ENCODE results near the gene TMEM117. TPM values are rescaled to one million over a fixed set of nuclear protein-coding genes. Genes with fewer than 3 reads are reported as not detected.

TMEM117 gene
- total and polyA plus RNA-seq, 2 donors (not counting 1 experiment from before 2014, with no cell fraction given): 2.0 to 10.4 TPM

- 79% methylated on average over 3 of the region's 5 CpGs for WGBS (ENCODE audit: insufficient coverage)
- Histone ChIP-seq H3K4me2 (replicated peaks; ENCODE audit: low read depth, low read length, poor library complexity, severe bottlenecking) (no peak overlapping the region), H4K20me1 (ENCODE audit: control insufficient read depth, insufficient read depth, low read length, poor library complexity, severe bottlenecking) (no peaks in the 10 kb centered on the region), H3K9ac (ENCODE audit: low read length) (no peak overlapping the region), H3K27me3 (replicated peaks in 1 of 4; ENCODE audit: control extremely low read depth in 1 of 4, control insufficient read depth in 3 of 4, insufficient read depth in 4 of 4, low read length in 3 of 4) (no peaks in the 10 kb centered on the region), H3K9me3 (ENCODE audit: control extremely low read depth in 1 of 3, control insufficient read depth in 2 of 3, insufficient read depth in 1 of 3, low read length in 2 of 3) (no peaks in the 10 kb centered on the region), H3K4me3 (ENCODE audit: control extremely low read depth in 1 of 5, extremely low read depth in 1 of 5, insufficient read depth in 1 of 5, low read depth in 2 of 5, low read length in 4 of 5) (no peak overlapping the region), H3K27ac (ENCODE audit: low read length in 2 of 2) (no peak overlapping the region), H3K36me3 (replicated peaks in 1 of 2; ENCODE audit: control extremely low read depth in 1 of 2, control insufficient read depth in 1 of 2, extremely low read depth in 1 of 2, insufficient read depth in 2 of 2, low read length in 1 of 2) (no peaks in the 10 kb centered on the region), H3K4me1 (ENCODE audit: control insufficient read depth in 2 of 2, insufficient read depth in 2 of 2, low read length in 2 of 2) (no peaks in the 10 kb centered on the region), H3K79me2 (ENCODE audit: control insufficient read depth, insufficient read depth, low read length) (no peaks in the 10 kb centered on the region), H2AFZ (ENCODE audit: insufficient read depth, low read depth, low read length, poor library complexity, severe bottlenecking) (no peak overlapping the region)
- H3K4me3 Mint-ChIP-seq: no peak overlapping the region
- ChIA-PET CTCF (interaction anchor here (0.6 to 1.7 kb wide), 5 partner anchors 10 to 931 kb away, joined by 3 to 5 read pairs (median 4); no protein-coding TSS in a partner anchor), POLR2A (no interaction called here)
- TF ChIP-seq, protein P1, sequence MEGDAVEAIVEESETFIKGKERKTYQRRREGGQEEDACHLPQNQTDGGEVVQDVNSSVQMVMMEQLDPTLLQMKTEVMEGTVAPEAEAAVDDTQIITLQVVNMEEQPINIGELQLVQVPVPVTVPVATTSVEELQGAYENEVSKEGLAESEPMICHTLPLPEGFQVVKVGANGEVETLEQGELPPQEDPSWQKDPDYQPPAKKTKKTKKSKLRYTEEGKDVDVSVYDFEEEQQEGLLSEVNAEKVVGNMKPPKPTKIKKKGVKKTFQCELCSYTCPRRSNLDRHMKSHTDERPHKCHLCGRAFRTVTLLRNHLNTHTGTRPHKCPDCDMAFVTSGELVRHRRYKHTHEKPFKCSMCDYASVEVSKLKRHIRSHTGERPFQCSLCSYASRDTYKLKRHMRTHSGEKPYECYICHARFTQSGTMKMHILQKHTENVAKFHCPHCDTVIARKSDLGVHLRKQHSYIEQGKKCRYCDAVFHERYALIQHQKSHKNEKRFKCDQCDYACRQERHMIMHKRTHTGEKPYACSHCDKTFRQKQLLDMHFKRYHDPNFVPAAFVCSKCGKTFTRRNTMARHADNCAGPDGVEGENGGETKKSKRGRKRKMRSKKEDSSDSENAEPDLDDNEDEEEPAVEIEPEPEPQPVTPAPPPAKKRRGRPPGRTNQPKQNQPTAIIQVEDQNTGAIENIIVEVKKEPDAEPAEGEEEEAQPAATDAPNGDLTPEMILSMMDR (IDR thresholded peaks at IDR 0.05): peak; percentile 65
- TF ChIP-seq EZH2 (IDR thresholded peaks at IDR 0.05; ENCODE audit: borderline replicate concordance, insufficient read depth, low read depth, low read length, poor library complexity, severe bottlenecking): no peak
- H3K9me3 Mint-ChIP-seq (ENCODE audit: insufficient read depth): no peaks in the 10 kb centered on the region
- H3K27me3 Mint-ChIP-seq: no peaks in the 10 kb centered on the region
- H3K4me1 Mint-ChIP-seq: no peaks in the 10 kb centered on the region
- no peak for ATAC-seq (ENCODE audit: low read depth)
- intact Hi-C loops (cut with micrococcal nuclease): no loop called here
- peak; percentile 30 for DNase-seq
- no peak overlapping the region for H3K27ac Mint-ChIP-seq
Measured at GRCh38 chr12:44000309-44000952, 164.6 kb downstream of the TMEM117 start.

DNA sequence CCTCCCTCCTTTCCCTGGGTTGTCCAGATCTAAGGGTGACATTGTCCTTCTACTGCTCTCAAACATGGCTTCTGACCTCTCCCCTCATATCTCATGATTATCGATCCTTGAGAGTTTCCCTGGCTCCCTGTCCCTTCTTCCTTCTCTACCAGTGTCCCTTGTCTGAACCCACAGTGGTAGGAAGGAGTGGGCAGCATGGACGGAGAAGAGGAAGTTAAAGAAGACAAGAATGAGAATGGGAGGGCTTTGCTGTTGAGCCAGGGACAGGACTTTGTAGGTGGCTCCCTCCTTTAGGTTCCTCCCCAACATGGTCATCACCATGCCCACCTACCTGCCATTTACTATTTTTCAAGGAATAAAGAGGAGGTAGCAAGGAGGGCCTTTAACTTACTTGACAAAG lies 166.7 kb downstream of the TMEM117 start:
- ChIA-PET POLR2A (no interaction called here), CTCF (no interaction called here)
- Mint-ChIP-seq H3K27me3 (no peaks in the 10 kb centered on the region), H3K27ac (no peak overlapping the region), H3K9me3 (ENCODE audit: insufficient read depth) (peaks cover 2% of the 10 kb centered on the region), H3K4me1 (no peaks in the 10 kb centered on the region), H3K4me3 (no peak overlapping the region)
- Histone ChIP-seq H3K9ac (ENCODE audit: low read length) (no peak overlapping the region), H3K79me2 (ENCODE audit: control insufficient read depth, insufficient read depth, low read length) (no peaks in the 10 kb centered on the region), H3K4me1 (ENCODE audit: control insufficient read depth in 2 of 2, insufficient read depth in 2 of 2, low read length in 2 of 2) (no peaks in the 10 kb centered on the region), H3K9me3 (ENCODE audit: control extremely low read depth in 1 of 3, control insufficient read depth in 2 of 3, insufficient read depth in 1 of 3, low read length in 2 of 3) (peaks cover 0 to 1% (median 0%) of the 10 kb centered on the region in 3 donors), H3K27ac (ENCODE audit: low read length in 2 of 2) (no peak overlapping the region), H3K36me3 (replicated peaks in 1 of 2; ENCODE audit: control extremely low read depth in 1 of 2, control insufficient read depth in 1 of 2, extremely low read depth in 1 of 2, insufficient read depth in 2 of 2, low read length in 1 of 2) (no peaks in the 10 kb centered on the region), H3K27me3 (replicated peaks in 1 of 4; ENCODE audit: control extremely low read depth in 1 of 4, control insufficient read depth in 3 of 4, insufficient read depth in 4 of 4, low read length in 3 of 4) (no peaks in the 10 kb centered on the region), H3K4me3 (ENCODE audit: control extremely low read depth in 1 of 5, extremely low read depth in 1 of 5, insufficient read depth in 1 of 5, low read depth in 2 of 5, low read length in 4 of 5) (no peak overlapping the region), H4K20me1 (ENCODE audit: control insufficient read depth, insufficient read depth, low read length, poor library complexity, severe bottlenecking) (no peaks in the 10 kb centered on the region), H2AFZ (ENCODE audit: insufficient read depth, low read depth, low read length, poor library complexity, severe bottlenecking) (no peak overlapping the region), H3K4me2 (replicated peaks; ENCODE audit: low read depth, low read length, poor library complexity, severe bottlenecking) (no peak overlapping the region)
- no peak for ATAC-seq (ENCODE audit: low read depth)
- no peak for TF ChIP-seq EZH2 (IDR thresholded peaks at IDR 0.05; ENCODE audit: borderline replicate concordance, insufficient read depth, low read depth, low read length, poor library complexity, severe bottlenecking)
- TF ChIP-seq, protein P1 (IDR thresholded peaks at IDR 0.05): no peak
- no CpG with 5 or more reads among the region's 2 CpGs for WGBS (ENCODE audit: insufficient coverage)
- intact Hi-C loops (cut with micrococcal nuclease): no loop called here
- DNase-seq: no peak

Data from B cell (primary cell).